HG03025 (cell line): ENCODE measurements around the gene ZNF550.
"Not testable (repeated sequence)": the region's sequence is repeated elsewhere in the genome, so short reads cannot be mapped to it uniquely, and the experiment has no call there.

Experiments
- ATAC-seq: cut with Tn5 transposase; IDR thresholded peaks from one replicate; pipeline ENCODE4 v1.9.1; 2021; ENCODE audit warnings: mild to moderate bottlenecking, moderate library complexity; ENCODE audit not compliant: unreplicated experiment, low FRiP score

The ZNF550 gene

DNA sequence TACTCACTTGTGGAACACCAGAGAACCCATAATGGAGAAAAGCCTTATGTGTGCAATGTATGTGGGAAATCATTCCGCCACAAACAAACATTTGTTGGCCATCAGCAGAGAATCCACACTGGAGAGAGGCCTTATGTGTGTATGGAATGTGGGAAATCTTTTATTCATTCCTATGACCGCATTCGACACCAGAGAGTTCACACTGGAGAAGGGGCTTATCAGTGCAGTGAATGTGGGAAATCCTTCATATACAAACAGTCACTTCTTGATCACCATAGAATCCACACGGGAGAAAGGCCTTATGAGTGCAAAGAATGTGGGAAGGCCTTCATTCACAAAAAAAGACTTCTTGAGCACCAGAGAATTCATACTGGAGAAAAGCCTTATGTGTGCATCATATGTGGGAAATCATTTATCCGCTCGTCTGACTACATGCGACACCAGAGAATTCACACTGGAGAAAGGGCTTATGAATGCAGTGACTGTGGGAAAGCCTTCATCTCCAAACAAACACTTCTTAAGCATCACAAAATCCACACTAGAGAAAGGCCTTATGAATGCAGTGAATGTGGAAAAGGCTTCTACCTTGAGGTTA lies 21.6 kb downstream of the ZNF550 start:
- no peak for ATAC-seq

DNA sequence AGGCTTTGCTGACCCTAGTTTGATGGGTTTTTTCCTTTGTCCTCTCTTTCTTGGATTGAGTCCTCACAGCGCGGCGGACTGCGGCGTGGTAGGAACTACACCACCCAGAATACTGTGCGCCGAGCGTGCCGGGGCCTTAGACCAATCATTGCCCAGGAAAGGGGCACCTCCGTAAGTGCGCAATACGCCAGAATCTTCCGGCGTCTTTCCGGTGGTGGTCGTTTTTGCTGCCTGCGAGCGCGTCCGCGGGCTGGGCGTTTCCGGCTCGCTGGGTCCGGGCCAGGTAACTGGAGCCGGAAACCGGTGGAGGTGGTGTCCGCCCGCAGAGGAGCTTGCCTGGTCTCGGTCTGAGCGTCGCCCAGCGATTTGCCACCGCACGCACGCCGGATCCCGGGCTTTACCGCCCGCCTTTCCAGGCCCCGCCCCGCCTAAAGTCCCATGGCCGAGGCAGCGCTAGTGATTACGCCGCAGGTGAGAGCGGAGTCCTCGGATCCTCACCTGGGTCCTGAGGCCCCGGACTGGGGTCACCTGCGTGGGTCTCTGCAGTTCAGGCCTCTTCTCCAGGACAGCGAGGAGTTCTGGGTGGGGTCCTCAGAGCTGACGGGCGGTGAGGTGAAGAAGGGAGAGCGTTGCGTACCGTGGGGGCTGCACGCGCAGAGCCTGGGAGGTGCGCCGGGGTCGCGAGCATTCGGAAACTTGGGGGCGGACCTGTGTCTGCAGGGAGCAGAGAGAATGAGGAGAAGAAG lies 32.4 kb downstream of the ZNF550 start, which contains the start of gene ZNF549:
Gene ZNF549, plus strand, starts transcription at position 221 of the 746 bp plus-strand sequence. Its CDS starts 218 bp downstream, at position 439.
- peak; percentile 97 for ATAC-seq

DNA sequence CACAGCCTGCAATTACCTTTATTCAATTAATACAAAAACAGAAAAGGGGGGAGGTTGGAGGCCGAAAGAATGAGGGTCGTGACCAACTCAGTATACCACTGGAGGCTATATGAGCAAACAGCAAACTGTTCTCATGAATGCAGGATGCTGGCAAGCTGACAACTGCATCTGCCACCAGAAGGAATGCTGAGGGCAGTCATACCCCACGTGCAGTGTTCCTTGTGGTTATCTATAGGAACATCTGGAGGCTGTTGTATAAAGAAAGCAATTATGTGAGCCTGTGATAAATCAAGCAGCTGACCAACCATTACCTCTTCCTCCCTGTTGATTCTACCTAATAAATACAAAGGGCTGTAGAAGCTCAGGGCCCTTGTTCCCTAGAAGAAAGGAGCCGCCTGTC lies 41.6 kb downstream of the ZNF550 start:
- ATAC-seq: not testable (repeated sequence)

DNA sequence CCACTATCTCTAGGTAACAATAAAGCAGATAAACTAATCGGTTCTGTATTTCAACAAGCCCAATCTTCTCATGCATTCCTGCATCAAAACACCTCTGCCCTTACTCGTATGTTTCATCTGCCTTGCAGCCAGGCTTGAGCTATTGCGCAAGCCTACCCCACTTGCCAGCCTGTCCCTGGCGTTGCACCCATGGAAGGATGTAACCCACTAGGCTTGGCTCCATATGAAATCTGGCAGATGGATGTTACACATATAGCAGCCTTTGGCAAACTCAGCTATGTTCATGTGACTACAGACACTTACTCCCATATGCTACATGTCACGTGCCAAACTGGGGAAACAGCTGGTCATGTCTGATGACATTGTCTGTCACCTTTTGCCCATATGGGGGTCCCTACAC lies 44.4 kb downstream of the ZNF550 start:
- ATAC-seq: no peak

DNA sequence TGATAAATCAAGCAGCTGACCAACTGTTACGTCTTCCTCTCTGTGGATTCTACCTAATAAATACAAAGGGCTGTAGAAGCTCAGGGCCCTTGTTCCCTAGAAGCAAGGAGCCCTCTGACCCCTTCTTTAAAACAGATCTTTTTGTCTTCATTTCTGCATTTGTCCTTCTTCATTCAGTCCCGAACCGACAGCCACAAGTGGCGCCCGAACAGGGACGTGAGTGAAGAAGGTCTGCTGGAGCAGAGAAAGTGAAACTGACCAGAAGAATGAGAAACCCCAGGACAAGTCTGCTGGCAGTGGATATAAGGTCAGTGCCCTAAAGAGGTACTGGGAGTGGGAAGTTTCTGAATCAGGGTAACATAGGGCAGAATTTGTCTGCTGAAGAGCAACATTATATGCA lies 46.8 kb downstream of the ZNF550 start:
- ATAC-seq: no peak

DNA sequence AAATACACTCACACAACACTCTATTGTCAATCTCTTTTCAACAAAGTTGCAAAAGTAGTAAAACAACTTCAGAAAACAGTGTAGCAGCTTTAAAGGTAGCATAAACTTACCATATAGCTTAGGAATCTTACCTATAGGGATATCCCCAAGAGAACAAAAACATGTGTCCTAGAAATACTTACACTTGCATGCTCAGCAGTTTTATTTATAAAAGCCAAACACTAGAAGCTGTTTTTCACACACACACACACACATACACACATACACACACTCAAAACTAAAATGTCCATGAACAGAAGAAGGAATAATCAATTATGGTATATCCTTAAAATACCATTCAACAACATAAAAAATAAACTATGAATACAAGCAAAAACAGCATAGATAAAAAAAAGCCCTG lies 48.2 kb downstream of the ZNF550 start:
- no peak for ATAC-seq

DNA sequence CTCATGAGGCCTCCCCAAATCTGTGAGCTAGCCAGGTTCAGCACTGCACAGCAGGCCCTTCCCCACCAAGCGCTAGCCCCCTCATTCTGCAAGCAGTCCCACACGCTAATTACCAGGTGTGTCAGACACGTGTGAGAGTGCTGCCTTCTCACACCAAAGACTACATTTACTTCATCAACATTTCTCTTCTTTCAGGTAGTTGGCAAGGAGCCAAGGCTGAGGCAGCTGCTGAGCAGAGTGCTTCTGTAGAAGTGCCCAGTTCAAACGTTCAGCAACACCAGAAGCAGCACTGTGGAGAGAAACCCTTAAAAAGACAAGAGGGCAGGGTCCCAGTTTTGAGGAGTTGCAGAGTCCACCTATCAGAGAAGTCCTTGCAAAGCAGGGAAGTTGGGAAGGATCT lies 53.5 kb downstream of the ZNF550 start:
- no peak for ATAC-seq

DNA sequence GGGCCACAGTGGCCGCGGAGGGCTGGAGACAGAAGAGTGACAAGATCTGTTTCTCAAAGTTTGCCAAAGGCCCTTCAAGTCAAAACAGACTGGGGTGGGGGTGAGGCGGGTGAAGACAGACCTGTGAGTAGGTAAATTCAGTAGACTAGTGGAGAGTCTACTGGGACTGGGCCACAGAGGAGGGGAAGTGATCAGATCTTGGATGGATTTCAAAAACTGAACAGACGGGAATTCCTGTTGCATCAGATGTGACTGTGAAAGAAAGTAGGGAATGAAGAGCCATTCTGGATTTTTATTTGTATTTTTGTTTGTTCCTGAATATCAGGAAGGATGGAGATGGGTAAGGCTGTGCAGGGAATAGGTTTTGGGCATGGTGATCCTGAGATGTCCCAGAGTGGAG lies 59.3 kb downstream of the ZNF550 start:
- ATAC-seq: not testable (repeated sequence)

DNA sequence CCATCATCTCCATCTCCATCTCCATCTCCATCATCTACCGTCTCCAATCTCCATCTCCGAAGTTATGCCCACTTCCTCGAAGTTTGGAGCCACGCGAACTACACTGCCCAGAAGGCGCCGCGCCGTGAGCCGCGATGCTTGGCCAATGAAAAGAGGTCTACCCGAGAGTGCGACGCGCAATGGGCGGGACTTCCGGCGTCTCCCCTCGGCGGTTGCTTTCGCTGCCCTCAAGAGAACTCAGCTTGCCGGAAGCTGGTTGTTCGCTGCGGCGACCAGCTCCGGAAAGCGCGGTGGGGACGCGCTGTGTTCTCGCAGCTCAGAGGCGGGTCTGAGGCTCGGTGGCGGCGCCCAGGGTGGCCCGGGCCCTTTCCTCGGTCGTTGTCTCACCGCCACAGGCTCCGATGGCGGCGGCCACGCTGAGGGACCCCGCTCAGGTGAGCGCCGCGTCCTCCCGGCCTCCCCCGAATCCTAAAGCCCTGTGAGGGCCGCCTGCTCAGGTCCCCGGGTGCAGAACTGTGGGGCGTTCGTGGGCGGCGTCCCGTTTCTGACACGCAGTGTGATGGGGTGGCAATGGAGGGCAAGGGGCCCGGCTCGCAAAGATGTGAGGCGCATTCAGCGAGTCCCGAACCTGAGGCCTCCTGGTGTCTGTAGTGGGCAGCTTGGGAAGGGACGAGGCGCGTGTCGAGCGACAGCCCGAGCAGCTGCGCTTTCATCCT lies 59.8 kb downstream of the ZNF550 start, which contains the start of gene ZNF773:
Gene ZNF773, plus strand, starts transcription at position 259 of the 716 bp plus-strand sequence. Its CDS starts 143 bp downstream, at position 402.
- peak; percentile 96 for ATAC-seq

DNA sequence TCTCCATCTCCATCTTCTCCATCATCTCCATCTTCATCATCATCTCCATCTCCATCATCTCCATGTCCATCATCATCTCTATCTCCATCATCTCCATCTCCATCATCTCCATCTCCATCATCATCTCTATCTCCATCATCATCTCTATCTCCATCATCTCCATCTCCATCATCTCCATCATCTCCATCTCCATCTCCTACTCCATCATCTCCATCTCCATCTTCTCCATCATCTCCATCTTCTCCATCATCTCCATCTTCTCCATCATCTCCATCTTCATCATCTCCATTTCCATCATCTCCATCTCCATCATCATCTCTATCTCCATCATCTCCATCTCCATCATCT lies 60.4 kb downstream of the ZNF550 start:
- ATAC-seq: not testable (repeated sequence)

DNA sequence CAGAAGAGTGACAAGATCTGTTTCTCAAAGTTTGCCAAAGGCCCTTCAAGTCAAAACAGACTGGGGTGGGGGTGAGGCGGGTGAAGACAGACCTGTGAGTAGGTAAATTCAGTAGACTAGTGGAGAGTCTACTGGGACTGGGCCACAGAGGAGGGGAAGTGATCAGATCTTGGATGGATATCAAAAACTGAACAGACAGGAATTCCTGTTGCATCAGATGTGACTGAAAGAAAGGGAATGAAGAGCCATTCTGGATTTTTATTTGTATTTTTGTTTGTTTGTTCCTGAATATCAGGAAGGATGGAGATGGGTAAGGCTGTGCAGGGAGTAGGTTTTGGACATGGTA lies 71.4 kb downstream of the ZNF550 start:
- ATAC-seq: not testable (repeated sequence)

DNA sequence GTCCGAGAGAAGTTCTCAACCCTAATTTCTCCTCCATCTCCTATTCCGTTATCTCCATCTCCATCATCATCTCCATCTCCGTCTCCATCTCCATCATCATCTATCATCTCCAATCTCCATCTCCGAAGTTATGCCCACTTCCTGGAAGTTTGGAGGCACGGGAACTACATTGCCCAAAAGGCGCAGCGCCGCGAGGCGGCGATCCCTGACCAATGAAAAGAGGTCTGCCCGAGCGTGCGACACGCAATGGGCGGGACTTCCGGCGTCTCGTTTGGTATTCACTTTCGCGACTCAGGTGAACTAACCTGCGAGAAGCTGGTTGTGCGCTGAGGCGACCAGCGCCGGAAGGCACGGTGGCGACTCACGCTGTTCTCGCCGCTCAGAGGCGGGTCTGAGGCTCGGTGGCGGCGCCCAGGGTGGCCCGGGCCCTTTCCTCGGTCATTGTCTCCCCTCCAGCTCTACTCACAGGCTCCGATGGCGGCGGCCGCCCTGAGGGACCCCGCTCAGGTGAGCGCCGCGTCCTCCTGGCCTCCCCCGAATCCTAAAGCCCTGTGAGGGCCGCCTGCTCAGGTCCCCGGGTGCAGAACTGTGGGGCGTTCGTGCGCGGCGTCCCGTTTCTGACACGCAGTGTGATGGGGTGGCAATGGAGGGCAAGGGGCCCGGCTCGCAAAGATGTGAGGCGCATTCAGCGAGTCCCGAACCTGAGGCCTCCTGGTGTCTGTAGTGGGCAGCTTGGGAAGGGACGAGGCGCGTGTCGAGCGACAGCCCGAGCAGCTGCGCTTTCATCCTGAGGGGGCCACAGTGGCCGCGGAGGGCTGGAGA lies 72.0 kb downstream of the ZNF550 start, which contains the start of gene ZNF419:
Gene ZNF419, plus strand, starts transcription at position 274 of the 822 bp plus-strand sequence. Its CDS starts 201 bp downstream, at position 475.
- peak; percentile 87 for ATAC-seq
